Right lobe of liver (tissue), 6 donors: ENCODE data around the gene FADS1. TPM values are rescaled to one million over a fixed set of nuclear protein-coding genes. Genes with fewer than 3 reads are reported as not detected.

ENCODE experiments used
- ATAC-seq, 4 donors: fragments of 200-7000 bp; cut with Tn5 transposase; one replicate each; pipeline ENCODE4 v1.9.1; 2020; ENCODE audit warnings: mild to moderate bottlenecking in 4 of 4, moderate library complexity in 4 of 4
- DNase-seq, 3 donors: peaks; one replicate each; pipeline ENCODE4 v3.0.0-alpha.2; 2020
- H3K27ac ChIP-seq, 3 donors: fragments of 200-600 bp; one replicate each; pipeline ENCODE4 v1.8.0; 2022
- H3K27me3 ChIP-seq, 2 donors: fragments of 200-600 bp; one replicate each; pipeline ENCODE4 v1.8.0; 2022
- H3K36me3 ChIP-seq, 4 donors: fragments of 200-600 bp; sonication (generic) in 1 of 4; one replicate each; pipeline versions ENCODE4 v1.5.1 to v1.8.0; 2017 to 2022; ENCODE audit warnings: control low read depth in 1 of 4
- H3K4me1 ChIP-seq, 4 donors: fragments of 200-600 bp; sonication (generic) in 1 of 4; one replicate each; pipeline versions ENCODE4 v1.5.1 to v1.8.0; 2017 to 2022; ENCODE audit warnings: control low read depth in 1 of 4
- H3K4me3 ChIP-seq, 3 donors: fragments of 200-600 bp; one replicate each; pipeline ENCODE4 v1.8.0; 2022
- H3K9me3 ChIP-seq, 4 donors: fragments of 200-600 bp; sonication (generic) in 1 of 4; one replicate each; pipeline versions ENCODE4 v1.5.1 to v1.8.0; 2017 to 2022; ENCODE audit warnings: control low read depth in 1 of 4
- CTCF ChIP-seq, 4 donors: fragments of 200-600 bp in 3 of 4; fragments of 450-650 bp in 1 of 4; IDR thresholded peaks; one replicate each; pipeline versions ENCODE4 v1.5.1 to v1.8.0; 2016 to 2022; ENCODE audit warnings: antibody characterized with exemption in 4 of 4, mild to moderate bottlenecking in 2 of 4
- POLR2A ChIP-seq: fragments of 450-650 bp; IDR thresholded peaks from one replicate; pipeline ENCODE4 v1.6.1; 2017; ENCODE audit warnings: antibody characterized with exemption, mild to moderate bottlenecking
- WGBS: methylation state at CpG from one replicate; pipeline ENCODE4 v1.1.6; 2018; ENCODE audit warnings: low coverage, low lambda C conversion rate; ENCODE audit not compliant: insufficient coverage; ENCODE audit errors: missing lambda C conversion rate; 5-methylcytosine and 5-hydroxymethylcytosine counted together
- intact Hi-C, 2 donors: fragments of 100-400 bp; cut with DNase I; formaldehyde crosslinking; loops; one replicate each; pipeline versions ENCODE4 v1.11.2 to v1.14.1; 2022
- total RNA-seq, 6 experiments: library from RNA; depleted of rRNA in 2 of 6; stranded (reverse); fragments of >200 nt in 2 of 6; fragmentation: NEBNext Ultra II Directional in 3 of 6; extraction: Animal tissue kit (Norgen Biotek cat#: 25700) in 3 of 6; gene quantifications; one replicate each; pipeline versions ENCODE4 v1.1.0 to v1.2.4, GENCODE V29; 2016 to 2023
- donor health status: DM: no; HTN: yes; CAD: no.
- donor health status: DM: no; HTN: no; CAD: no.
- donor health status: DM: no; HTN: no; CAD: no.
- donor health status: DM: no; HTN: yes; CAD: no.
- donor health status: DM: no; HTN: yes; CAD: no.

The FADS1 gene
- total RNA-seq, 6 experiments from 2014 or later = 18.3 to 87.6 (median 34.8) TPM

- no peak for DNase-seq
- no peak for TF ChIP-seq POLR2A
- TF ChIP-seq CTCF (IDR thresholded peaks at IDR 0.05) = no peak
- no peak for ATAC-seq
- H3K9me3 ChIP-seq = no peaks in the 10 kb centered on the region
- H3K4me1 ChIP-seq = peaks cover 0 to 19% (median 6%) of the 10 kb centered on the region in 4 donors
- 75% methylated on average over 1 of the region's 10 CpGs for WGBS
- H3K27ac ChIP-seq = no peak overlapping the region
- no peaks in the 10 kb centered on the region for H3K36me3 ChIP-seq
- no peaks in the 10 kb centered on the region for H3K27me3 ChIP-seq
- no peak overlapping the region for H3K4me3 ChIP-seq
- intact Hi-C loops = no loop called here
These were observed 43.4 kb downstream of the FADS1 start for GRCh38 chr11:61773356-61773755.

GRCh38 chr11:61771985-61772455 lies 44.8 kb downstream of the FADS1 start:
- WGBS = no CpG with 5 or more reads among the region's 7 CpGs
- ATAC-seq = no peak
- H3K27ac ChIP-seq = no peak overlapping the region
- no peak overlapping the region for H3K4me3 ChIP-seq
- H3K27me3 ChIP-seq = no peaks in the 10 kb centered on the region
- H3K36me3 ChIP-seq = no peaks in the 10 kb centered on the region
- H3K9me3 ChIP-seq = no peaks in the 10 kb centered on the region
- H3K4me1 ChIP-seq = peaks cover 0 to 26% (median 6%) of the 10 kb centered on the region in 4 donors
- no peak for TF ChIP-seq CTCF (IDR thresholded peaks at IDR 0.05)
- no peak for TF ChIP-seq POLR2A
- intact Hi-C loops = no loop called here
- no peak for DNase-seq

- TF ChIP-seq POLR2A = no peak
- no peak for TF ChIP-seq CTCF (IDR thresholded peaks at IDR 0.05)
- Histone ChIP-seq H3K27ac (no peak overlapping the region), H3K4me3 (no peak overlapping the region), H3K36me3 (no peaks in the 10 kb centered on the region), H3K4me1 (peaks cover 0 to 33% (median 6%) of the 10 kb centered on the region in 4 donors), H3K9me3 (no peaks in the 10 kb centered on the region), H3K27me3 (no peaks in the 10 kb centered on the region)
- 80% methylated on average over 3 of the region's 15 CpGs for WGBS
- intact Hi-C loops = no loop called here
- ATAC-seq (no peak), DNase-seq (no peak)
These were observed 45.5 kb downstream of the FADS1 start for GRCh38 chr11:61771195-61771894.

GRCh38 chr11:61769946-61770683 lies 46.7 kb downstream of the FADS1 start:
- intact Hi-C loops = no loop called here
- no peaks in the 10 kb centered on the region for H3K9me3 ChIP-seq
- H3K27me3 ChIP-seq = no peaks in the 10 kb centered on the region
- no peaks in the 10 kb centered on the region for H3K36me3 ChIP-seq
- ATAC-seq (no peak), DNase-seq (no peak)
- 81% methylated on average over 10 of the region's 20 CpGs for WGBS
- TF ChIP-seq CTCF (IDR thresholded peaks at IDR 0.05) (no peak), POLR2A (no peak)
- H3K4me1 ChIP-seq = peaks cover 0 to 37% (median 6%) of the 10 kb centered on the region in 4 donors
- H3K4me3 ChIP-seq = no peak overlapping the region
- no peak overlapping the region for H3K27ac ChIP-seq
